ENCODE data around the gene FLT3LG. TPM values are rescaled to one million over a fixed set of nuclear protein-coding genes. Genes with fewer than 3 reads are reported as not detected.

Gene FLT3LG
- total RNA-seq, 1 experiment from 2014 or later = 1.5 TPM

GRCh38 chr19:49534632-49535385 is 60.8 kb downstream of the FLT3LG start:
- no peak overlapping the region for H3K27ac ChIP-seq (ENCODE audit: low read length)
- POLR2A ChIA-PET = interaction anchor here (0.7 kb wide), 1 partner anchor 8 kb away, joined by 3 read pairs; no protein-coding TSS in a partner anchor
- ATAC-seq (no peak), DNase-seq (ENCODE audit: low read depth, low spot score) (no peak)
- H3K4me3 ChIP-seq (ENCODE audit: low read depth in 2 of 2, low read length in 2 of 2) = peak overlapping the region; percentile 52 to 60
- H3K9me3 ChIP-seq (ENCODE audit: control insufficient read depth, insufficient read depth, low read depth, low read length) = no peaks in the 10 kb centered on the region
- in situ Hi-C loops (cut with HindIII; ENCODE audit: low pct_unique_long_range_greater_than_20kb, low sequenced_read_pairs) = no loop called here
- CTCF ChIA-PET = interaction anchor here (0.5 to 0.6 kb wide), 2 partner anchors 28 to 35 kb away, joined by 4 read pairs; no protein-coding TSS in a partner anchor
- H3K27me3 ChIP-seq (ENCODE audit: control insufficient read depth, insufficient read depth, low read length) = no peaks in the 10 kb centered on the region
- TF ChIP-seq TCF7L2 (IDR thresholded peaks at IDR 0.05; ENCODE audit: low read depth, low read length) = no peak
- TF ChIP-seq POLR2AphosphoS5 (IDR thresholded peaks at IDR 0.05; ENCODE audit: low read depth, low read length) = no peak
- TF ChIP-seq REST (IDR thresholded peaks at IDR 0.05; ENCODE audit: insufficient read depth in 1 of 2, low read depth in 2 of 2, low read length in 1 of 2) = no peak
- no peak for TF ChIP-seq SIN3A (IDR thresholded peaks at IDR 0.05; ENCODE audit: borderline replicate concordance, insufficient read depth, low read depth, low read length)
- no peak for TF ChIP-seq CTCF (IDR thresholded peaks at IDR 0.05)
- no TSS peak for BruUV-seq (replicated peaks)
- H3K4me1 ChIP-seq (ENCODE audit: control insufficient read depth, insufficient read depth, low read length) = no peaks in the 10 kb centered on the region
- intact Hi-C loops (cut with micrococcal nuclease; ENCODE audit: unreplicated experiment) = no loop called here
- H3K36me3 ChIP-seq (ENCODE audit: control insufficient read depth, insufficient read depth, low read length) = no peaks in the 10 kb centered on the region

Small RNA genes lying within 50 kb of the gene (microRNA-seq; reads per million reads assigned to microRNA genes)
- gene MIR150 (ENCODE audit: unreplicated experiment) = 55.9 reads per million, percentile 50 among the genes with 10 or more reads in this experiment

Other genes starting within 250 kb of the FLT3LG start
- gene SLC6A16, start 149.0 kb upstream of the FLT3LG start, total RNA-seq (2021; ENCODE audit: unreplicated experiment) = 1.3 TPM
- gene CD37, start 138.8 kb upstream of the FLT3LG start, total RNA-seq (2021; ENCODE audit: unreplicated experiment) = 0.33 TPM
- gene TEAD2, start 111.8 kb upstream of the FLT3LG start, total RNA-seq (2021; ENCODE audit: unreplicated experiment) = 31.9 TPM
- gene DKKL1, start 110.3 kb upstream of the FLT3LG start, total RNA-seq (2021; ENCODE audit: unreplicated experiment) = 0.95 TPM
- not detected for gene KASH5, start 86.0 kb upstream of the FLT3LG start, total RNA-seq (2021; ENCODE audit: unreplicated experiment)
- not detected for gene PTH2, start 50.8 kb upstream of the FLT3LG start, total RNA-seq (2021; ENCODE audit: unreplicated experiment)
- not detected for gene GFY, start 48.8 kb upstream of the FLT3LG start, total RNA-seq (2021; ENCODE audit: unreplicated experiment)
- 1.2 TPM for gene SLC17A7, start 32.7 kb upstream of the FLT3LG start, total RNA-seq (2021; ENCODE audit: unreplicated experiment)
- gene PIH1D1, start 22.4 kb upstream of the FLT3LG start, total RNA-seq (2021; ENCODE audit: unreplicated experiment) = 78.5 TPM
- gene ALDH16A1, start 21.0 kb upstream of the FLT3LG start, total RNA-seq (2021; ENCODE audit: unreplicated experiment) = 19.6 TPM
- gene RPL13A, start 13.4 kb downstream of the FLT3LG start, total RNA-seq (2021; ENCODE audit: unreplicated experiment) = 1,196 TPM
- 956 TPM for gene RPS11, start 22.2 kb downstream of the FLT3LG start, total RNA-seq (2021; ENCODE audit: unreplicated experiment)
- 16.7 TPM for gene FCGRT, start 38.4 kb downstream of the FLT3LG start, total RNA-seq (2021; ENCODE audit: unreplicated experiment)
- gene RCN3, start 53.8 kb downstream of the FLT3LG start, total RNA-seq (2021; ENCODE audit: unreplicated experiment) = 3.0 TPM
- gene NOSIP, start 106.3 kb downstream of the FLT3LG start, total RNA-seq (2021; ENCODE audit: unreplicated experiment) = 66.1 TPM
- 0.64 TPM for gene PRRG2, start 107.1 kb downstream of the FLT3LG start, total RNA-seq (2021; ENCODE audit: unreplicated experiment)
- 22.9 TPM for gene PRR12, start 117.0 kb downstream of the FLT3LG start, total RNA-seq (2021; ENCODE audit: unreplicated experiment)
- gene RRAS, start 165.9 kb downstream of the FLT3LG start, total RNA-seq (2021; ENCODE audit: unreplicated experiment) = 64.4 TPM
- gene SCAF1, start 168.0 kb downstream of the FLT3LG start, total RNA-seq (2021; ENCODE audit: unreplicated experiment) = 77.4 TPM
- 109 TPM for gene IRF3, start 191.6 kb downstream of the FLT3LG start, total RNA-seq (2021; ENCODE audit: unreplicated experiment)
- 69.6 TPM for gene BCL2L12, start 191.7 kb downstream of the FLT3LG start, total RNA-seq (2021; ENCODE audit: unreplicated experiment)
- gene PRMT1, start 203.1 kb downstream of the FLT3LG start, total RNA-seq (2021; ENCODE audit: unreplicated experiment) = 219 TPM
- gene ADM5, start 215.4 kb downstream of the FLT3LG start, total RNA-seq (2021; ENCODE audit: unreplicated experiment) = 4.7 TPM
- gene CPT1C, start 216.9 kb downstream of the FLT3LG start, total RNA-seq (2021; ENCODE audit: unreplicated experiment) = 0.23 TPM